ENCODE results near the gene GRPEL2. TPM values are rescaled to one million over a fixed set of nuclear protein-coding genes. Genes with fewer than 3 reads are reported as not detected.
A peak's percentile ranks its signal among the peaks of the same experiment; 100 is the strongest.

The GRPEL2 gene
- total RNA-seq, 4 donors from 2014 or later, result 23.1 to 43.3 (median 27.1) TPM

- TF ChIP-seq POLR2A (IDR thresholded peaks at IDR 0.05), result no peak
- TF ChIP-seq CTCF (IDR thresholded peaks at IDR 0.05), result no peak
- H3K4me1 ChIP-seq, result no peaks in the 10 kb centered on the region
- intact Hi-C loops (cut with DNase I), result no loop called here
- H3K4me3 ChIP-seq, result no peak overlapping the region
- 59 to 79% methylated on average over 7 to 10 of the region's 10 CpGs for WGBS, 2 donors
- H3K36me3 ChIP-seq, result no peaks in the 10 kb centered on the region
- DNase-seq, result no peak
- H3K27ac ChIP-seq, result peak overlapping the region in 1 of 4 donors; percentile 21
- H3K9me3 ChIP-seq, result no peaks in the 10 kb centered on the region
- H3K27me3 ChIP-seq, result no peaks in the 10 kb centered on the region
These were observed 34.2 kb upstream of the GRPEL2 start for GRCh38 chr5:149310947-149311658.

- DNase-seq, result no peak
- no peak overlapping the region for H3K27ac ChIP-seq
- intact Hi-C loops (cut with DNase I), result no loop called here
These were observed 32.0 kb upstream of the GRPEL2 start for GRCh38 chr5:149313151-149313841.

GRCh38 chr5:149314571-149315111 is 30.7 kb upstream of the GRPEL2 start:
- Histone ChIP-seq H3K4me1 (peaks cover 0 to under 1% (median 0%) of the 10 kb centered on the region in 3 donors), H3K27ac (no peak overlapping the region), H3K27me3 (no peaks in the 10 kb centered on the region), H3K36me3 (peaks cover 0 to 5% (median 0%) of the 10 kb centered on the region in 3 donors), H3K9me3 (no peaks in the 10 kb centered on the region), H3K4me3 (no peak overlapping the region)
- DNase-seq, result no peak
- intact Hi-C loops (cut with DNase I), result no loop called here
- WGBS, 2 donors, result 86 to 98% methylated on average over 4 of the region's 4 CpGs
- peak in 1 of 6 experiments; percentile 18 for TF ChIP-seq CTCF (IDR thresholded peaks at IDR 0.05)
- TF ChIP-seq POLR2A (IDR thresholded peaks at IDR 0.05), result no peak

More at GRCh38 chr5:149313151-149313841, 32.0 kb upstream of the GRPEL2 start:
- Histone ChIP-seq H3K4me1 (no peaks in the 10 kb centered on the region), H3K9me3 (no peaks in the 10 kb centered on the region), H3K27me3 (no peaks in the 10 kb centered on the region), H3K4me3 (no peak overlapping the region), H3K36me3 (no peaks in the 10 kb centered on the region)
- WGBS, 2 donors, result 77 to 78% methylated on average over 5 to 6 of the region's 6 CpGs
- TF ChIP-seq CTCF (IDR thresholded peaks at IDR 0.05) (no peak), POLR2A (IDR thresholded peaks at IDR 0.05) (no peak)

GRCh38 chr5:149315753-149316152 is 29.5 kb upstream of the GRPEL2 start:
- intact Hi-C loops (cut with DNase I), result no loop called here
- TF ChIP-seq POLR2A (IDR thresholded peaks at IDR 0.05) (no peak), CTCF (IDR thresholded peaks at IDR 0.05) (no peak)
- H3K27ac ChIP-seq, result no peak overlapping the region
- no peak for DNase-seq
- no peak overlapping the region for H3K4me3 ChIP-seq
- H3K27me3 ChIP-seq, result no peaks in the 10 kb centered on the region
- 83% methylated on average over 5 of the region's 6 CpGs; no CpG with 5 or more reads in 1 of the 2 donors for WGBS, 2 donors
- H3K36me3 ChIP-seq, result peaks cover 0 to 12% (median 0%) of the 10 kb centered on the region in 3 donors
- no peaks in the 10 kb centered on the region for H3K9me3 ChIP-seq
- H3K4me1 ChIP-seq, result peaks cover 0 to 12% (median 7%) of the 10 kb centered on the region in 3 donors

All from esophagus squamous epithelium (tissue), 5 donors.